Measurements from ENCODE around the gene PIM2. TPM values are rescaled to one million over a fixed set of nuclear protein-coding genes. Genes with fewer than 3 reads are reported as not detected.

The PIM2 gene
- polyA plus RNA-seq, 1 of the 3 experiments (the other 2 are of a cell fraction), result 12.3 TPM

DNA sequence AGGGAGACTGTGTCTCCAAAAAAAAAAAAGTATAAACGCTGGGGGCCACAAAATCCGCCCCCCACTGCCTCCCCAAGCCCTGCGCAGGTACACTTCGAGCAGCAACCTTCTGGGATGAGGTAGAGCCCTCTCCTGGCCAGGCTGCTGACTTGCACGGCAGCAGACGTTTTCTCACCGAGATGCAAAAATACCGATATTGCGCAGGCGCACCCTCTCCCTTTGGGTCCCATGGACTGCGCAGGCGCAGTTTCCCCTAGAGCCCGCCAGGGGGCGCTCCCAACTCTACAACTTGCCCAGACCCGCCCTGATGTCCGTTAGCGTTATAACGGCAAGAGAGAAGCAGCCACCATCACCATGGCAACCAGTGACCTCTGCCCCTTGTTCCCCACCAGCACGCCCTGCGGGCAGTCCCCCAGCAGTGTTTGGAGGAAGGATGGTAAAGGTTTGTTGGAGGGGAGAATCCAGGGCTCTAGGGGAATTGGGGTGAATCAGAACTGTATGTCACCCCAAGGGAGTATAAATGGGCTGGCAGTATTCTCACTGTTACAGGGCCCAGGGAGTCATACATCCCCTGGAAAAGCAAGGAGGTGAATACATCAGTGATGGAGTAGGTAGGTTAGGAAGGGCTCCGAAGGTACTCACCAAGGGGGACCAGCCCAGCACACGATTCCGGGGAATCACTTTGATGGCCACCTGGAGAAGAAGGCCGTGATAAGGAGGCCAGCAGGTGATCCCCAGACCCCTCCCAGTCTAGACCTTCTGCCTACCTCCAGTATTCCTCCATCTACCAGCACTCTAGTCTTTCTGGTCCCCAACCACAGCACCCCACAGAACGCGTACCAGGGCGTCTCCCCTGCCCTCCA lies 1.5 kb downstream of the PIM2 start (continued):
- TF ChIP-seq, protein P1, sequence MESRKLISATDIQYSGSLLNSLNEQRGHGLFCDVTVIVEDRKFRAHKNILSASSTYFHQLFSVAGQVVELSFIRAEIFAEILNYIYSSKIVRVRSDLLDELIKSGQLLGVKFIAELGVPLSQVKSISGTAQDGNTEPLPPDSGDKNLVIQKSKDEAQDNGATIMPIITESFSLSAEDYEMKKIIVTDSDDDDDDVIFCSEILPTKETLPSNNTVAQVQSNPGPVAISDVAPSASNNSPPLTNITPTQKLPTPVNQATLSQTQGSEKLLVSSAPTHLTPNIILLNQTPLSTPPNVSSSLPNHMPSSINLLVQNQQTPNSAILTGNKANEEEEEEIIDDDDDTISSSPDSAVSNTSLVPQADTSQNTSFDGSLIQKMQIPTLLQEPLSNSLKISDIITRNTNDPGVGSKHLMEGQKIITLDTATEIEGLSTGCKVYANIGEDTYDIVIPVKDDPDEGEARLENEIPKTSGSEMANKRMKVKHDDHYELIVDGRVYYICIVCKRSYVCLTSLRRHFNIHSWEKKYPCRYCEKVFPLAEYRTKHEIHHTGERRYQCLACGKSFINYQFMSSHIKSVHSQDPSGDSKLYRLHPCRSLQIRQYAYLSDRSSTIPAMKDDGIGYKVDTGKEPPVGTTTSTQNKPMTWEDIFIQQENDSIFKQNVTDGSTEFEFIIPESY (IDR thresholded peaks at IDR 0.05; ENCODE audit: borderline replicate concordance, low read depth), result no peak
- TF ChIP-seq, protein P2, sequence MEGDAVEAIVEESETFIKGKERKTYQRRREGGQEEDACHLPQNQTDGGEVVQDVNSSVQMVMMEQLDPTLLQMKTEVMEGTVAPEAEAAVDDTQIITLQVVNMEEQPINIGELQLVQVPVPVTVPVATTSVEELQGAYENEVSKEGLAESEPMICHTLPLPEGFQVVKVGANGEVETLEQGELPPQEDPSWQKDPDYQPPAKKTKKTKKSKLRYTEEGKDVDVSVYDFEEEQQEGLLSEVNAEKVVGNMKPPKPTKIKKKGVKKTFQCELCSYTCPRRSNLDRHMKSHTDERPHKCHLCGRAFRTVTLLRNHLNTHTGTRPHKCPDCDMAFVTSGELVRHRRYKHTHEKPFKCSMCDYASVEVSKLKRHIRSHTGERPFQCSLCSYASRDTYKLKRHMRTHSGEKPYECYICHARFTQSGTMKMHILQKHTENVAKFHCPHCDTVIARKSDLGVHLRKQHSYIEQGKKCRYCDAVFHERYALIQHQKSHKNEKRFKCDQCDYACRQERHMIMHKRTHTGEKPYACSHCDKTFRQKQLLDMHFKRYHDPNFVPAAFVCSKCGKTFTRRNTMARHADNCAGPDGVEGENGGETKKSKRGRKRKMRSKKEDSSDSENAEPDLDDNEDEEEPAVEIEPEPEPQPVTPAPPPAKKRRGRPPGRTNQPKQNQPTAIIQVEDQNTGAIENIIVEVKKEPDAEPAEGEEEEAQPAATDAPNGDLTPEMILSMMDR (IDR thresholded peaks at IDR 0.05), result peak; percentile 99
- TF ChIP-seq SMC3 (IDR thresholded peaks at IDR 0.05; ENCODE audit: low read depth, low read length) (peak; percentile 75), SIN3A (IDR thresholded peaks at IDR 0.05; ENCODE audit: borderline replicate concordance, low read depth, low read length) (no peak), GATA2 (CRISPR knock-in tag; IDR thresholded peaks at IDR 0.05) (no peak), FOXM1 (IDR thresholded peaks at IDR 0.05; ENCODE audit: low read depth) (no peak), NRF1 (IDR thresholded peaks at IDR 0.05; ENCODE audit: low read depth, low read length) (peak; percentile 90)
- TF ChIP-seq, protein P3, sequence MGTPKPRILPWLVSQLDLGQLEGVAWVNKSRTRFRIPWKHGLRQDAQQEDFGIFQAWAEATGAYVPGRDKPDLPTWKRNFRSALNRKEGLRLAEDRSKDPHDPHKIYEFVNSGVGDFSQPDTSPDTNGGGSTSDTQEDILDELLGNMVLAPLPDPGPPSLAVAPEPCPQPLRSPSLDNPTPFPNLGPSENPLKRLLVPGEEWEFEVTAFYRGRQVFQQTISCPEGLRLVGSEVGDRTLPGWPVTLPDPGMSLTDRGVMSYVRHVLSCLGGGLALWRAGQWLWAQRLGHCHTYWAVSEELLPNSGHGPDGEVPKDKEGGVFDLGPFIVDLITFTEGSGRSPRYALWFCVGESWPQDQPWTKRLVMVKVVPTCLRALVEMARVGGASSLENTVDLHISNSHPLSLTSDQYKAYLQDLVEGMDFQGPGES (IDR thresholded peaks at IDR 0.05; ENCODE audit: low read depth, low read length), result no peak

DNA sequence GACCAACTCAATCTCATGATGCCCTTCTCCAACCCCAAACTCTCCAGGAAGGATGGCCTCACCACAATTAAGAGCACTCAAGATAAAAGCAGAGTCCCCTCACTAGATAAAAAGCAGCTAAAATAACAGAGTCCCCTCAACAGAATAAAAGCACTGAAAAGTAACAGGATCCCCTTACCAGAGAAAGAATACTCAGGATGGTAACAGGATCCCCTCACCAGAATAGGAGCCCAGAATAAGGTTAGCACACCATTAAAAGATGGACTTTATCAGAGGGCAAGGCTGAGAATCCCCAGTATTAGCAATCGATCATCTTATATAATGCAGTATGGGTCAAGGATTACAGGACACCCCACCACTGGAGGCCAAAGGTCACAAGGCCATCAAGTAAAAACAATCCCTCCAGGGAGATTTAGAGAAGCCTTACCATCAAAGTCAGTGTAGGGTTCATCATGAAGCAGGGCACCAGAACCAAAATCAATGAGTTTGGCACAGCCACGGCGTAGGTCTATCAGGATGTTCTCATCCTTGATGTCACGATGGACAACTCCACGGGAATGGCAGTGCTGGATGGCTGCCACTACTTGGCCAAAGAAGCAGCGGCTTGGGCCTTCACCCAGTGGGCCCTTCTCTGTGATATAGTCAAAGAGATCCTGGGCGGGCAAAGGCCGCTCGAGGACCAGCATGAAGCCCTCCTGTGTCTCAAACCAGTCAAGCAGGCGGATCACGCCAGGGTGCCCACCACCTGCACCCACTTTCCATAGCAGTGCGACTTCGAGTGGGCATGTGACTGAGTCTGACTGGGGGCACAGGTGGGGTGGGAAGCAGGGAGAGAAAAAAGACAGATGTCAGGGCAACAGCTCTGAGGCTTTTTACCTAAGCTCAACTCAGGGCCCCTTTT lies 4.0 kb downstream of the PIM2 start:
- no peak overlapping the region for H3K4me2 ChIP-seq
- no peak overlapping the region for H3K4me3 ChIP-seq (ENCODE audit: low read depth in 2 of 2, low read length in 1 of 2)
- peaks cover 0 to 17% of the 10 kb centered on the region in 2 experiments for H3K36me3 ChIP-seq (replicated peaks in 1 of 2; ENCODE audit: control insufficient read depth in 1 of 2, insufficient read depth in 2 of 2, low read length in 1 of 2)
- H3K9ac ChIP-seq, result no peak overlapping the region
- peaks cover 10% of the 10 kb centered on the region for H3F3A ChIP-seq (replicated peaks; ENCODE audit: insufficient read depth)
- H3K9me3 ChIP-seq, result no peaks in the 10 kb centered on the region
- WGBS (ENCODE audit: low lambda C conversion rate), result 87% methylated on average over 9 of the region's 13 CpGs
- H3K9me2 ChIP-seq, result no peaks in the 10 kb centered on the region
- H3K27me3 ChIP-seq (ENCODE audit: insufficient read depth), result no peaks in the 10 kb centered on the region
- CTCF ChIA-PET, result interaction anchor here (1.9 to 3.2 kb wide), 2 partner anchors 12 to 23 kb away, joined by 6 to 12 read pairs; no protein-coding TSS in a partner anchor
- DNase-seq, result no peak
- POLR2A ChIA-PET, result no interaction called here
- H4K20me1 ChIP-seq (ENCODE audit: insufficient read depth), result 0 out of 2 replicates have a peak, but pooled peaks cover 8% of the 10 kb centered on the region
- peaks cover 19% of the 10 kb centered on the region for H3K79me2 ChIP-seq (ENCODE audit: insufficient read depth)
- no peak overlapping the region for H2AFZ ChIP-seq (ENCODE audit: low read depth)
- no peak overlapping the region for H3K27ac ChIP-seq (ENCODE audit: low read depth in 2 of 2, low read length in 1 of 2)
- peaks cover 5 to 31% of the 10 kb centered on the region in 2 experiments; a peak in 2 of 4 replicates for H3K4me1 ChIP-seq (ENCODE audit: control insufficient read depth in 1 of 2, insufficient read depth in 2 of 2, low read depth in 1 of 2, low read length in 1 of 2)
- TF ChIP-seq, protein P4, sequence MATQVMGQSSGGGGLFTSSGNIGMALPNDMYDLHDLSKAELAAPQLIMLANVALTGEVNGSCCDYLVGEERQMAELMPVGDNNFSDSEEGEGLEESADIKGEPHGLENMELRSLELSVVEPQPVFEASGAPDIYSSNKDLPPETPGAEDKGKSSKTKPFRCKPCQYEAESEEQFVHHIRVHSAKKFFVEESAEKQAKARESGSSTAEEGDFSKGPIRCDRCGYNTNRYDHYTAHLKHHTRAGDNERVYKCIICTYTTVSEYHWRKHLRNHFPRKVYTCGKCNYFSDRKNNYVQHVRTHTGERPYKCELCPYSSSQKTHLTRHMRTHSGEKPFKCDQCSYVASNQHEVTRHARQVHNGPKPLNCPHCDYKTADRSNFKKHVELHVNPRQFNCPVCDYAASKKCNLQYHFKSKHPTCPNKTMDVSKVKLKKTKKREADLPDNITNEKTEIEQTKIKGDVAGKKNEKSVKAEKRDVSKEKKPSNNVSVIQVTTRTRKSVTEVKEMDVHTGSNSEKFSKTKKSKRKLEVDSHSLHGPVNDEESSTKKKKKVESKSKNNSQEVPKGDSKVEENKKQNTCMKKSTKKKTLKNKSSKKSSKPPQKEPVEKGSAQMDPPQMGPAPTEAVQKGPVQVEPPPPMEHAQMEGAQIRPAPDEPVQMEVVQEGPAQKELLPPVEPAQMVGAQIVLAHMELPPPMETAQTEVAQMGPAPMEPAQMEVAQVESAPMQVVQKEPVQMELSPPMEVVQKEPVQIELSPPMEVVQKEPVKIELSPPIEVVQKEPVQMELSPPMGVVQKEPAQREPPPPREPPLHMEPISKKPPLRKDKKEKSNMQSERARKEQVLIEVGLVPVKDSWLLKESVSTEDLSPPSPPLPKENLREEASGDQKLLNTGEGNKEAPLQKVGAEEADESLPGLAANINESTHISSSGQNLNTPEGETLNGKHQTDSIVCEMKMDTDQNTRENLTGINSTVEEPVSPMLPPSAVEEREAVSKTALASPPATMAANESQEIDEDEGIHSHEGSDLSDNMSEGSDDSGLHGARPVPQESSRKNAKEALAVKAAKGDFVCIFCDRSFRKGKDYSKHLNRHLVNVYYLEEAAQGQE (IDR thresholded peaks at IDR 0.05; ENCODE audit: low read depth, low read length), result no peak
- TF ChIP-seq POLR2AphosphoS5 (IDR thresholded peaks at IDR 0.05; ENCODE audit: low read depth, low read length) (no peak), RAD21 (IDR thresholded peaks at IDR 0.05; ENCODE audit: low read length) (no peak), FOSL2 (IDR thresholded peaks at IDR 0.05; ENCODE audit: borderline replicate concordance, low read depth) (no peak)
- TF ChIP-seq, protein P5, sequence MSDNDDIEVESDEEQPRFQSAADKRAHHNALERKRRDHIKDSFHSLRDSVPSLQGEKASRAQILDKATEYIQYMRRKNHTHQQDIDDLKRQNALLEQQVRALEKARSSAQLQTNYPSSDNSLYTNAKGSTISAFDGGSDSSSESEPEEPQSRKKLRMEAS (IDR thresholded peaks at IDR 0.05; ENCODE audit: low read depth), result no peak
- TF ChIP-seq, protein P6, sequence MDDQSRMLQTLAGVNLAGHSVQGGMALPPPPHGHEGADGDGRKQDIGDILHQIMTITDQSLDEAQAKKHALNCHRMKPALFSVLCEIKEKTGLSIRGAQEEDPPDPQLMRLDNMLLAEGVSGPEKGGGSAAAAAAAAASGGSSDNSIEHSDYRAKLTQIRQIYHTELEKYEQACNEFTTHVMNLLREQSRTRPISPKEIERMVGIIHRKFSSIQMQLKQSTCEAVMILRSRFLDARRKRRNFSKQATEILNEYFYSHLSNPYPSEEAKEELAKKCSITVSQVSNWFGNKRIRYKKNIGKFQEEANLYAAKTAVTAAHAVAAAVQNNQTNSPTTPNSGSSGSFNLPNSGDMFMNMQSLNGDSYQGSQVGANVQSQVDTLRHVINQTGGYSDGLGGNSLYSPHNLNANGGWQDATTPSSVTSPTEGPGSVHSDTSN (IDR thresholded peaks at IDR 0.05), result no peak
- TF ChIP-seq, protein P3 (IDR thresholded peaks at IDR 0.05; ENCODE audit: low read depth, low read length), result no peak
